K562 (cell line): ENCODE results near the gene LGALS9C. TPM values are rescaled to one million over a fixed set of nuclear protein-coding genes. Genes with fewer than 3 reads are reported as not detected.
"Not testable (repeated sequence)": the region's sequence is repeated elsewhere in the genome, so short reads cannot be mapped to it uniquely, and the experiment has no call there.

Source experiments
- ATAC-seq: fragments of 200-7000 bp; cut with Tn5 transposase; 3 replicates; pipeline ENCODE4 v1.9.1; 2020; ENCODE audit warnings: moderate library complexity
- BruUV-seq: library from RNA; stranded (reverse); fragments of 400-500 nt; replicated peaks from 2 replicates; lab custom pipeline; 2021; lab: Mats Ljungman, UMichigan
- CTCF ChIA-PET: fragments of 300-600 bp; formaldehyde crosslinking; extraction: SDS; loops from one replicate; lab custom pipeline; 2021; ENCODE audit warnings: low intra/inter-chr PET ratio; lab: Yijun Ruan, JAX
- POLR2A ChIA-PET: fragments of 300-600, 350-650 bp; sonication (Branson Sonifier 250); formaldehyde crosslinking; extraction: SDS; loops from one replicate; lab custom pipeline; 2021; ENCODE audit warnings: antibody characterized with exemption, inconsistent platforms; lab: Yijun Ruan, JAX
- DNase-seq, 4 experiments: peaks; one replicate each; pipeline versions ENCODE4 v3.0.0 to v3.0.0-alpha.2; 2011 to 2018; ENCODE audit warnings: low spot score in 3 of 4, mixed read lengths in 3 of 4; ENCODE audit errors: extremely low read depth in 1 of 4
- FAIRE-seq: peaks from 2 replicates; lab custom pipeline; 2011; peaks lifted over from hg19 to GRCh38; lab: Jason Lieb, UNC
- H2AFZ ChIP-seq: 2 replicates; pipeline ENCODE4 v1.6.0; 2011; ENCODE audit warnings: low read depth, low read length, control low read depth, inconsistent platforms
- H3K27ac ChIP-seq: fragments of 200-600 bp; 3 replicates; pipeline ENCODE4 v1.8.0; 2011; ENCODE audit warnings: low read depth, mild to moderate bottlenecking, control low read depth, inconsistent platforms, low read length, moderate library complexity, mixed read lengths; ENCODE audit errors: extremely low read depth
- H3K27me3 ChIP-seq, 2 experiments: fragments of 300-600 bp in 1 of 2; 2 replicates in 1 of 2; 3 replicates in 1 of 2; pipeline versions ENCODE4 v1.6.0 to v1.8.0; 2011; ENCODE audit warnings: inconsistent platforms in 2 of 2, low read length in 2 of 2, mild to moderate bottlenecking in 1 of 2, mixed read lengths in 1 of 2, moderate library complexity in 1 of 2; ENCODE audit not compliant: control insufficient read depth in 2 of 2, insufficient read depth in 2 of 2
- H3K36me3 ChIP-seq: fragments of 300-600 bp; 3 replicates; pipeline ENCODE4 v1.8.0; 2011; ENCODE audit warnings: mild to moderate bottlenecking, low read length, inconsistent platforms; ENCODE audit not compliant: control insufficient read depth, insufficient read depth
- H3K4me1 ChIP-seq, 2 experiments: fragments of 200-600 bp in 1 of 2; replicated peaks in 1 of 2; 2 replicates in 1 of 2; 3 replicates in 1 of 2; pipeline versions ENCODE4 v1.5.1 to v1.8.0; 2011; ENCODE audit warnings: inconsistent platforms in 2 of 2, low read length in 2 of 2, mild to moderate bottlenecking in 1 of 2, mixed read lengths in 1 of 2, moderate library complexity in 1 of 2; ENCODE audit not compliant: control insufficient read depth in 2 of 2, insufficient read depth in 2 of 2
- H3K4me2 ChIP-seq: 2 replicates; pipeline ENCODE4 v1.6.1; 2011; ENCODE audit warnings: low read length, control low read depth, inconsistent platforms, mixed read lengths; ENCODE audit not compliant: insufficient read depth
- H3K4me3 ChIP-seq: fragments of 200-600 bp; sonication (generic), shearing (Covaris generic); 2 replicates; pipeline ENCODE4 v1.5.1; 2016; ENCODE audit warnings: control low read depth, inconsistent platforms
- H3K79me2 ChIP-seq: fragments of 200-600 bp; 3 replicates; pipeline ENCODE4 v1.8.0; 2011; ENCODE audit warnings: low read length, inconsistent platforms; ENCODE audit not compliant: control insufficient read depth, insufficient read depth
- H3K9ac ChIP-seq, 2 experiments: 2 replicates each; pipeline versions ENCODE4 v1.6.0 to v1.6.1; 2011; ENCODE audit warnings: low read depth in 2 of 2, low read length in 2 of 2, control low read depth in 1 of 2, inconsistent platforms in 1 of 2, mild to moderate bottlenecking in 1 of 2, mixed read lengths in 1 of 2; ENCODE audit not compliant: insufficient read depth in 1 of 2
- H3K9me1 ChIP-seq: one replicate; pipeline ENCODE4 v1.6.0; 2011; ENCODE audit warnings: inconsistent platforms, mild to moderate bottlenecking, low read length, moderate library complexity; ENCODE audit not compliant: control insufficient read depth, insufficient read depth
- H3K9me3 ChIP-seq: replicated peaks from 2 replicates; pipeline ENCODE4 v1.5.1; 2011; ENCODE audit warnings: low read depth, low read length, inconsistent platforms; ENCODE audit not compliant: control insufficient read depth, insufficient read depth
- H4K20me1 ChIP-seq: replicated peaks from 2 replicates; pipeline ENCODE4 v1.6.1; 2011; ENCODE audit warnings: low read length, inconsistent platforms, mixed read lengths; ENCODE audit not compliant: control insufficient read depth, insufficient read depth
- WGBS: fragments of 100-300 bp; shearing (Covaris generic); methylation state at CpG from one replicate; pipeline ENCODE4 v1.1.6; 2016; ENCODE audit warnings: low coverage, mixed read lengths; ENCODE audit not compliant: insufficient coverage; ENCODE audit errors: missing lambda C conversion rate; 5-methylcytosine and 5-hydroxymethylcytosine counted together
- in situ Hi-C: fragments of 300-500 bp; cut with MboI; formaldehyde crosslinking; loops from 4 replicates; pipeline ENCODE4 v1.15.0; 2018; ENCODE audit warnings: inconsistent platforms, mixed read lengths
- intact Hi-C: fragments of 100-400 bp; cut with micrococcal nuclease; formaldehyde crosslinking; loops from 2 replicates; pipeline ENCODE4 v1.14.2; 2022
- polyA plus RNA-seq, 8 experiments: library from polyadenylated mRNA; depleted of rRNA in 4 of 8; stranded (reverse) in 5 of 8; unstranded in 3 of 8; fragments of >200 nt; fragmentation: Nextera tagmentation in 2 of 8; fragmentation: Illumina TruSeq in 1 of 8; extraction: Ambion mirVana in 2 of 8; extraction: Trizol in 1 of 8; gene quantifications; 2 replicates each; pipeline versions ENCODE4 v1.2.1 to v1.2.3, GENCODE V29; 2011 to 2014; ENCODE audit warnings: inconsistent platforms in 1 of 8, missing spikeins in 1 of 8
- total RNA-seq, 7 experiments: library from RNA; depleted of rRNA in 6 of 7; stranded (reverse); fragments of >200 nt in 6 of 7; fragmentation: Illumina TruSeq in 2 of 7; extraction: Trizol in 2 of 7; gene quantifications; 2 replicates each; pipeline versions ENCODE4 v1.2.1 to v1.2.3, GENCODE V29; 2011 to 2021; ENCODE audit warnings: low replicate concordance in 1 of 7

Gene LGALS9C
- total and polyA plus RNA-seq, 9 of the 15 experiments (the other 6 are each of a cell fraction or from before 2014, with no cell fraction given): not detected

DNA sequence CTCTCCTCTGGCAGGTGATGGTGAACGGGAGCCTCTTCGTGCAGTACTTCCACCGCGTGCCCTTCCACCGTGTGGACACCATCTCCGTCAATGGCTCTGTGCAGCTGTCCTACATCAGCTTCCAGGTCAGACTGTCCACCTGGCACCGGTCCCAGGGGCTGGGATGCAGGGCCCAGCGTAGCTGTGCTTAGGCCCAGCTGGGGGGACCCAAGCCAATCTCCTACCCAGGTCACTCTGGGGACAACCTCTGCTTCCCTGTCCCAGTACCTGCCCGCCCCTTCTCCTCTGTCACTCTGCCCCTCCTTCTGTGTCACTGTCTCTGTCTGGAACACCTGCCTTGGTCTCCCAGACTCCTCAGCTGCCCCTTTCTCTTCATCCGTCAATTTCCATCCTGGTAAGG, 11.0 kb downstream of the LGALS9C start:
- CTCF ChIA-PET, H3K4me3 ChIP-seq, H4K20me1 ChIP-seq, H3K9me1 ChIP-seq, H3K4me1 ChIP-seq, H3K36me3 ChIP-seq, BruUV-seq, POLR2A ChIA-PET, H2AFZ ChIP-seq, in situ Hi-C loops, H3K27me3 ChIP-seq, ATAC-seq, H3K79me2 ChIP-seq, H3K27ac ChIP-seq, FAIRE-seq, H3K4me2 ChIP-seq, H3K9ac ChIP-seq, H3K9me3 ChIP-seq, DNase-seq, intact Hi-C loops: not testable (repeated sequence)
- no CpG with 5 or more reads among the region's 10 CpGs for WGBS

DNA sequence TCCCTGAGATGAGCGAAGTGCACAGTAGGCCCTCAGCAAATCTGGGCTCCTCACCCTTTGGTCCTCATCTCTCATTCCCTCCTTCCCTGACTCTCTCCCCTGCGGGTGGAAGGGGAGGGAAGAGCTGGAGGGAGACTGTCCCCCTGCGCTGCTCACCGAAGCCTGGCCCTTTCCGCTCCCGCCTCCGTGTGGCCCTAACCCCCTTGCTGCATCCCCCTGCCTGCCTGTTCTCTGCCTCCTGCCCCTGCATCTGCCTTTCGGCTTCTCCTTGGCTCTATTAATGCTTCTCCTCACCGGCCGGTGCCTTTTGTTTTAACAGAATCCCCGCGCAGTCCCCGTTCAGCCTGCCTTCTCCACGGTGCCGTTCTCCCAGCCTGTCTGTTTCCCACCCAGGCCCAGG, 12.0 kb downstream of the LGALS9C start:
- ATAC-seq, H3K4me2 ChIP-seq, H3K9ac ChIP-seq, DNase-seq, H3K27ac ChIP-seq, H3K4me1 ChIP-seq, in situ Hi-C loops, FAIRE-seq, H3K36me3 ChIP-seq, H2AFZ ChIP-seq, CTCF ChIA-PET, BruUV-seq, H3K9me3 ChIP-seq, H3K79me2 ChIP-seq, POLR2A ChIA-PET, intact Hi-C loops, H3K4me3 ChIP-seq, H3K27me3 ChIP-seq, H3K9me1 ChIP-seq, H4K20me1 ChIP-seq: not testable (repeated sequence)
- WGBS: no CpG with 5 or more reads among the region's 15 CpGs

DNA sequence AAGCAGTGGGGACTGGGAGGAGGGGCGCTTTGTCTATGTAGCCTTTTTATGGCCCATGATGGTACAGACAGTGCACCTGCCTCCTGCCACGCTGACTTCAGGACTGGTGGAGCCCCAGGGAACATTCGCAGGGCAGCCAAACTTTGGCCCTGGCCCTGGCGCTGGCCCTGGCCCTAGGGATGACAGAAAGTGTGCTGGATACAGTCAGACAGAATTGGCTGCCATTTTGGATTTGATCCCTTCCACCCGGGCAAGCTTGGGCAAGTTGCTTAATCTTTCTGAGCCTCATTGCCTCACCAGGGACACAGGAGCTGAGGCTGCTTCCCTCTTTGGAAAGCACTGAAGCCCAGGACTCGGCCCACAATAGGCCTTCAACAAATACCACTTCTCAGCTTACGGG, 13.4 kb downstream of the LGALS9C start:
- ATAC-seq, DNase-seq, H3K4me2 ChIP-seq, FAIRE-seq, H2AFZ ChIP-seq, CTCF ChIA-PET, H3K27ac ChIP-seq, H3K4me1 ChIP-seq, H3K9ac ChIP-seq, in situ Hi-C loops, POLR2A ChIA-PET, H3K4me3 ChIP-seq, H3K36me3 ChIP-seq, H3K79me2 ChIP-seq, H3K9me3 ChIP-seq, intact Hi-C loops, BruUV-seq, H4K20me1 ChIP-seq, H3K9me1 ChIP-seq, H3K27me3 ChIP-seq: not testable (repeated sequence)
- WGBS: no CpG with 5 or more reads among the region's 7 CpGs

DNA sequence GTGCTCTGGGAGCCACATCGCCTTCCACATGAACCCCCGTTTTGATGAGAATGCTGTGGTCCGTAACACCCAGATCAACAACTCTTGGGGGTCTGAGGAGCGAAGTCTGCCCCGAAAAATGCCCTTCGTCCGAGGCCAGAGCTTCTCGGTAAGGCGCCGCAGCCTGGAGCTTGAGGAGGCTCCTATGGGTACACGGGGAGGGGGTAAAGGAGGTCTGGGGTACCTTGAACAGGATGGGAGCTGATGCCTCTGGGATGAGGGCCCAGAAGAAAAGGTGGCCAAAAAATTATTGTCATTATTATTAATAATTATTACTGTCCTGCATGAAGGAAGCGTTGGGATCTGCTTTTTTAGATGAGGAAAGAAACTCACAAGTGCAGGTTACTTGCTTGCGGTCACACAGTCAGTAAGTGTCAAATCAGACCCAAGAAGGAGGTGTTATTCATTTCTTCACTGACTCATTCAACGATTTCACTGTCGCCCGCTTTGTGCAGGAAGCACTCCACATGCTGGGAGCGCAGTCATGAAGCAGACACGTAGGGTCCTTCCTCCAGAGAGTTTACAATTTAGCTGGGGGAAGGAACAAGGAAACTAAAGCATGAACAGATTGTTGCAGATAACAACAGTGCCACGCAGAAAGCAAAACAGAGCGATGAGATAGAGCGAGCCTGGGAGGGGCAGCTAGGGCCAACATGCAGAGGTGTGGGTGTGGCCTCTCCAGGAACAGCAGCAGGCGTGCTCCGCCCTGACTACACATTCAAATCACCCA, 16.3 kb downstream of the LGALS9C start:
- POLR2A ChIA-PET, H3K27me3 ChIP-seq, H3K4me2 ChIP-seq, H2AFZ ChIP-seq, H4K20me1 ChIP-seq, CTCF ChIA-PET, H3K9ac ChIP-seq, FAIRE-seq, H3K4me3 ChIP-seq, BruUV-seq, ATAC-seq, H3K36me3 ChIP-seq, H3K9me3 ChIP-seq, in situ Hi-C loops, H3K4me1 ChIP-seq, DNase-seq, H3K9me1 ChIP-seq, H3K79me2 ChIP-seq, H3K27ac ChIP-seq, intact Hi-C loops: not testable (repeated sequence)
- 0% methylated on average over 1 of the region's 23 CpGs for WGBS
